Upper lobe of left lung (tissue), 6 donors: ENCODE results near the gene SCG2. TPM values are rescaled to one million over a fixed set of nuclear protein-coding genes. Genes with fewer than 3 reads are reported as not detected.

Experiments used
- ATAC-seq, 2 donors: fragments of 200-7000 bp; cut with Tn5 transposase; one replicate each; pipeline ENCODE4 v1.9.1; 2022; ENCODE audit warnings: mild to moderate bottlenecking in 2 of 2, moderate library complexity in 2 of 2; ENCODE audit not compliant: low FRiP score in 2 of 2
- DNase-seq, 2 donors: peaks; one replicate each; pipeline ENCODE4 v3.0.0-alpha.2; 2019 to 2020
- H3K27ac ChIP-seq, 4 donors: fragments of 200-600 bp; sonication (generic); one replicate each; pipeline ENCODE4 v1.5.1; 2016 to 2019
- H3K27me3 ChIP-seq, 4 donors: fragments of 200-600 bp; sonication (generic); one replicate each; pipeline ENCODE4 v1.5.1; 2017 to 2019
- H3K36me3 ChIP-seq, 4 donors: fragments of 200-600 bp; sonication (generic); one replicate each; pipeline ENCODE4 v1.5.1; 2016 to 2019
- H3K4me1 ChIP-seq, 4 donors: fragments of 200-600 bp; sonication (generic); one replicate each; pipeline ENCODE4 v1.5.1; 2018 to 2019
- H3K4me3 ChIP-seq, 4 donors: fragments of 200-600 bp; sonication (generic); one replicate each; pipeline ENCODE4 v1.5.1; 2017 to 2019; ENCODE audit warnings: mild to moderate bottlenecking in 2 of 4, moderate library complexity in 1 of 4
- H3K9me3 ChIP-seq, 4 donors: fragments of 200-600 bp; sonication (generic); one replicate each; pipeline ENCODE4 v1.5.1; 2018 to 2019
- EP300 ChIP-seq, 4 donors: sonication (generic); formaldehyde crosslinking; IDR thresholded peaks; one replicate each; pipeline ENCODE4 v1.5.1; 2017; ENCODE audit warnings: antibody characterized with exemption in 4 of 4, control low read depth in 2 of 4
- POLR2A ChIP-seq, 4 donors: fragments of 450-650 bp; IDR thresholded peaks; one replicate each; pipeline ENCODE4 v1.5.1; 2016 to 2017; ENCODE audit warnings: antibody characterized with exemption in 4 of 4, mild to moderate bottlenecking in 2 of 4
- POLR2AphosphoS5 ChIP-seq, 2 donors: sonication (generic); formaldehyde crosslinking; IDR thresholded peaks; one replicate each; pipeline ENCODE4 v1.5.1; 2017; ENCODE audit warnings: antibody characterized with exemption in 2 of 2
- WGBS, 2 donors: methylation state at CpG; one replicate each; pipeline ENCODE4 v1.1.5; 2017 to 2018; 5-methylcytosine and 5-hydroxymethylcytosine counted together
- total RNA-seq, 6 donors: library from RNA; depleted of rRNA in 4 of 6; stranded (reverse); fragments of >200 nt in 4 of 6; gene quantifications; one replicate each; pipeline versions ENCODE4 v1.1.0 to v1.2.1, GENCODE V29; 2016 to 2021
- TF ChIP-seq, protein P1 (sequence below), 6 experiments: fragments of 450-650 bp in 4 of 6; fragments of 200-600 bp in 2 of 6; sonication (generic) in 2 of 6; IDR thresholded peaks; one replicate each; pipeline ENCODE4 v1.5.1; 2016 to 2019; ENCODE audit warnings: antibody characterized with exemption in 6 of 6
- donor health status: DM: no; HTN: no; CAD: no; lungs with moderate emphysema.
- donor health status: DM: no; HTN: yes; CAD: no; lungs with severe emphysema.

SCG2 gene
- total RNA-seq, 6 donors from 2014 or later, result 0.15 to 0.79 (median 0.44) TPM; not detected in 1

DNA sequence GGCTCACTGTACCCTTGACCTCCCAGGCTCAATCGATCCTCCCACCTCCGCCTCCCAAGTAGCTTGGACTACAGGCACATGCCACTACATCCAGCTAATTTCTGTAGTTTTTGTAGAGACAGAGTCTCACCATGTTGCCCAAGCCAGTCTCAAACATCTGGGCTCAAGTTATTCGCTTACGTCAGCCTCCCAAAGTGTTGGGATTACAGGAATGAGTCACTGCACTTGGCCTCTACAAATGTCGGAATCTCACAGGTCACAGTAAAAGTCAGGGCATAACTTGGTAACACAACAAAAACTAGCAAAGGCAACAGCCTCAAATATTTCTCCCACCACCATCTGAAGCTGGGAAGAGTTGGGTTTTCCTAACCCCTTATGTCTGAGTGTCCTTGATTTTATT, 25.3 kb downstream of the SCG2 start:
- DNase-seq, result no peak
- TF ChIP-seq POLR2AphosphoS5 (IDR thresholded peaks at IDR 0.05) (peak in 1 of 2 donors; percentile 15), POLR2A (IDR thresholded peaks at IDR 0.05) (no peak)
- Histone ChIP-seq H3K27ac (no peak overlapping the region), H3K4me3 (no peak overlapping the region), H3K36me3 (no peaks in the 10 kb centered on the region), H3K9me3 (no peaks in the 10 kb centered on the region), H3K27me3 (no peaks in the 10 kb centered on the region), H3K4me1 (no peaks in the 10 kb centered on the region)
- peak in 1 of 2 donors; percentile 90 for ATAC-seq
- WGBS, 2 donors, result 79 to 92% methylated on average over 5 of the region's 5 CpGs

DNA sequence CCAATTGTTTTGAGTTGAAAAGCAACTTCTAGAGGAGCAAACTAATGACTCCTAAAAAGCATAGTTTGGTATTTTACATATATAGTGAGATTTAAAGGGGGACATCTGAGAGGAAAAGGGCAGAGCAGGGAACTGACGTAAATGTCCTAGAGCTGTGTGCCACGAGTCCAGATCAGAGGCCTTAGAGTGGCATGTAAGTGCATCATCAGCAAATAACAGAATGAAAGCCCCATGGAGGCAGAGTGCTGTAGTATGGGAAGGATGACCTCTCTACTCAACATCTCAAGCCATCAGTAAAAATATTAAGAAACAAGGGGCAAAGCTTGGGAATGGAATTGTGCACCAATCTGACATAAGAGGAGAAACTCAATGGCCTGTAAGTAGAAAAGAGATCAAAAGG, 31.4 kb downstream of the SCG2 start:
- TF ChIP-seq EP300 (IDR thresholded peaks at IDR 0.05) (no peak), POLR2A (IDR thresholded peaks at IDR 0.05) (no peak), POLR2AphosphoS5 (IDR thresholded peaks at IDR 0.05) (no peak)
- TF ChIP-seq, protein P1, sequence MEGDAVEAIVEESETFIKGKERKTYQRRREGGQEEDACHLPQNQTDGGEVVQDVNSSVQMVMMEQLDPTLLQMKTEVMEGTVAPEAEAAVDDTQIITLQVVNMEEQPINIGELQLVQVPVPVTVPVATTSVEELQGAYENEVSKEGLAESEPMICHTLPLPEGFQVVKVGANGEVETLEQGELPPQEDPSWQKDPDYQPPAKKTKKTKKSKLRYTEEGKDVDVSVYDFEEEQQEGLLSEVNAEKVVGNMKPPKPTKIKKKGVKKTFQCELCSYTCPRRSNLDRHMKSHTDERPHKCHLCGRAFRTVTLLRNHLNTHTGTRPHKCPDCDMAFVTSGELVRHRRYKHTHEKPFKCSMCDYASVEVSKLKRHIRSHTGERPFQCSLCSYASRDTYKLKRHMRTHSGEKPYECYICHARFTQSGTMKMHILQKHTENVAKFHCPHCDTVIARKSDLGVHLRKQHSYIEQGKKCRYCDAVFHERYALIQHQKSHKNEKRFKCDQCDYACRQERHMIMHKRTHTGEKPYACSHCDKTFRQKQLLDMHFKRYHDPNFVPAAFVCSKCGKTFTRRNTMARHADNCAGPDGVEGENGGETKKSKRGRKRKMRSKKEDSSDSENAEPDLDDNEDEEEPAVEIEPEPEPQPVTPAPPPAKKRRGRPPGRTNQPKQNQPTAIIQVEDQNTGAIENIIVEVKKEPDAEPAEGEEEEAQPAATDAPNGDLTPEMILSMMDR (IDR thresholded peaks at IDR 0.05), result no peak

DNA sequence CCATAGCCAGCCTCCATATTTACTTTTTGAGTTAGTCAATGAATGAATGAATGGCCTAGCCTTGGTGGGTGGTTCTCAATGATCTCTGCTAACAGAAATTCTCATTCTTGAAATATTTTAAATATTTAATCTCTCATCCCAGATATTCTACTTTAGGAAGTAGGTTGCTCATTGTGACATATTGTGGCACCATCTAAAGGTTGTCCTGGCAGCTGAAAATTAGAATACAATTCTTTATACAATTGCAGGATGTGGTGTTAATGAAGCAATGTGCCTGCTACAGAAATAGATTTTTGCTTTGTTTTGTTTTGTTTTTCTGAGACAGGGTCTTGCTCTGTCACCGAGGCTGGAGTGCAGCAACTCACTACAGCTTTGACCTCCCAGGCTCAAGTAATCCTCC, 35.8 kb downstream of the SCG2 start:
- Histone ChIP-seq H3K27ac (no peak overlapping the region), H3K36me3 (no peaks in the 10 kb centered on the region), H3K27me3 (no peaks in the 10 kb centered on the region), H3K4me3 (no peak overlapping the region), H3K9me3 (no peaks in the 10 kb centered on the region), H3K4me1 (no peaks in the 10 kb centered on the region)
- ATAC-seq (no peak), DNase-seq (no peak)
- TF ChIP-seq POLR2AphosphoS5 (IDR thresholded peaks at IDR 0.05), result no peak
- TF ChIP-seq, protein P1 (IDR thresholded peaks at IDR 0.05), result no peak
- no peak for TF ChIP-seq POLR2A (IDR thresholded peaks at IDR 0.05)
- TF ChIP-seq EP300 (IDR thresholded peaks at IDR 0.05), result no peak
- WGBS, 2 donors, result 36 to 45% methylated on average over 1 of the region's 1 CpG

More for the DNA sequence above, 31.4 kb downstream of the SCG2 start:
- DNase-seq (no peak), ATAC-seq (no peak)
- Histone ChIP-seq H3K9me3 (no peaks in the 10 kb centered on the region), H3K27me3 (no peaks in the 10 kb centered on the region), H3K4me3 (no peak overlapping the region), H3K36me3 (no peaks in the 10 kb centered on the region), H3K4me1 (no peaks in the 10 kb centered on the region), H3K27ac (no peak overlapping the region)
- 78 to 89% methylated on average over 2 of the region's 2 CpGs for WGBS, 2 donors

DNA sequence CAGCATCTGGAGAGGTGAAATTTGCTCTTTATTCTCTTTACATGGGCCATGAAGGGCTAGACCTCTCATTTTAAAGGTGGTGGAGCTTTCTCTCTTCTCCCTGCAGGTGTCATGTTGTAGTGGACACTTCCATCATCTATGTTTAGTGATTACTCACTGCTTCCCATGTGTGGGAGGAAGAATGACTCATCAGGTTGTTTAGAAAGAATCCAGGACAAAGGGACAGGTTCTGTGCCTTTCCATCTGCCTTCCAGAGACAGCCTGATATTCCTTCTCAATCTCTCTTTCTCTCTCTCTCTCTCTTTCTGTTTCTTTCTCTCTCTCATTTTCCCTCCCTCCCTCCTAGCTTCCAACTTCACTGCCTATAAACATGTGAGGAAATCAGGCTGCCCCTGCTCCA, 38.7 kb downstream of the SCG2 start:
- DNase-seq (no peak), ATAC-seq (peak in 1 of 2 donors; percentile 31)
- Histone ChIP-seq H3K4me1 (no peaks in the 10 kb centered on the region), H3K4me3 (no peak overlapping the region), H3K27ac (no peak overlapping the region), H3K36me3 (no peaks in the 10 kb centered on the region), H3K27me3 (no peaks in the 10 kb centered on the region), H3K9me3 (no peaks in the 10 kb centered on the region)
- TF ChIP-seq, protein P1 (IDR thresholded peaks at IDR 0.05), result no peak
- TF ChIP-seq EP300 (IDR thresholded peaks at IDR 0.05), result no peak
- no peak for TF ChIP-seq POLR2A (IDR thresholded peaks at IDR 0.05)
- TF ChIP-seq POLR2AphosphoS5 (IDR thresholded peaks at IDR 0.05), result no peak

DNA sequence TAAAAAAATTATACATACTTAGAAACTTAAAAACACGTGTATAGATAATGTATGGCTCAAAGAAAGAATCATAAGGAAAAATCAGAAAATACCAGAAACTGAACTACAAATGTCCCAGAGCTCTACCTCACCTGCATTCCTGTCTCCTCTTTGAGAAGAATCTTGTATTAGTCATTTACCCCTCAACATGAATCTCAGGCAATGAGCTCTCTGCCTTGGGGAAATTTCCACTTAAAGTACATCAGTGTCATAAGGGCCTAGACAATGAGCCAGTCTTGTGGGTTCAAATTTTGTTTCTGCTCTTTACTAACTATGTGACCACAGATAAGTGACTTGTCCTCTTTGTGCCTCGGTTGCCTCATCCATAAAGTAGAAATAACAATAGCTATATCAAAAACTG, 40.1 kb downstream of the SCG2 start:
- Histone ChIP-seq H3K9me3 (no peaks in the 10 kb centered on the region), H3K4me3 (no peak overlapping the region), H3K4me1 (no peaks in the 10 kb centered on the region), H3K27ac (no peak overlapping the region), H3K36me3 (no peaks in the 10 kb centered on the region), H3K27me3 (no peaks in the 10 kb centered on the region)
- WGBS, 2 donors, result 84 to 85% methylated on average over 2 of the region's 2 CpGs
- ATAC-seq (no peak), DNase-seq (no peak)
- TF ChIP-seq POLR2A (IDR thresholded peaks at IDR 0.05) (no peak), EP300 (IDR thresholded peaks at IDR 0.05) (no peak), POLR2AphosphoS5 (IDR thresholded peaks at IDR 0.05) (no peak)
- TF ChIP-seq, protein P1 (IDR thresholded peaks at IDR 0.05), result no peak
